ENCODE data around the gene SNED1. TPM values are rescaled to one million over a fixed set of nuclear protein-coding genes. Genes with fewer than 3 reads are reported as not detected.

Gene SNED1
- total RNA-seq, 1 experiment from 2014 or later: 2.8 TPM

DNA sequence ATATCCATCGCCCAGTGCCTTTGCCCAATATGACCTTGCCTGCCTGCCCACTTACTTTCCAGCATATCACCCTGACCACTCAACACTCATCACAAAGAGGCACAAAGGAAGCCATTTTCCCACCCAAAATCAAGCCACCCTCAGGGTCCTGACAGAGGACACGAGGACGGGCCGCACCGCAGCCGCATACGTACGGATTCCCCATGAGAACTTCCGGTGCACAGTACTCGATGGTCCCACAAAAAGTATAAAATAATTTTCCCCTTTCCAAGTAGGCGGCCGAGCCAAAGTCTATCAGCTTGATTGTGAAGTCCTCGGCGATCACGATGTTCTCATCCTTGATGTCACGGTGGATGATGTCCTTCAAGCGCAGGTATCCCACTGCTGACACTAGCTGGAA lies 113.6 kb downstream of the SNED1 start:
- H3F3A ChIP-seq (ENCODE audit: insufficient read depth, low read depth): no peaks in the 10 kb centered on the region
- H3K36me3 ChIP-seq (ENCODE audit: low read depth): no peaks in the 10 kb centered on the region
- H3K79me2 ChIP-seq (ENCODE audit: low read depth): no peaks in the 10 kb centered on the region
- no peak overlapping the region for H3K4me3 ChIP-seq
- H3K4me2 ChIP-seq: no peak overlapping the region
- no peak for TF ChIP-seq EZH2 (IDR thresholded peaks at IDR 0.05; ENCODE audit: low read depth)
- TF ChIP-seq, protein P1, sequence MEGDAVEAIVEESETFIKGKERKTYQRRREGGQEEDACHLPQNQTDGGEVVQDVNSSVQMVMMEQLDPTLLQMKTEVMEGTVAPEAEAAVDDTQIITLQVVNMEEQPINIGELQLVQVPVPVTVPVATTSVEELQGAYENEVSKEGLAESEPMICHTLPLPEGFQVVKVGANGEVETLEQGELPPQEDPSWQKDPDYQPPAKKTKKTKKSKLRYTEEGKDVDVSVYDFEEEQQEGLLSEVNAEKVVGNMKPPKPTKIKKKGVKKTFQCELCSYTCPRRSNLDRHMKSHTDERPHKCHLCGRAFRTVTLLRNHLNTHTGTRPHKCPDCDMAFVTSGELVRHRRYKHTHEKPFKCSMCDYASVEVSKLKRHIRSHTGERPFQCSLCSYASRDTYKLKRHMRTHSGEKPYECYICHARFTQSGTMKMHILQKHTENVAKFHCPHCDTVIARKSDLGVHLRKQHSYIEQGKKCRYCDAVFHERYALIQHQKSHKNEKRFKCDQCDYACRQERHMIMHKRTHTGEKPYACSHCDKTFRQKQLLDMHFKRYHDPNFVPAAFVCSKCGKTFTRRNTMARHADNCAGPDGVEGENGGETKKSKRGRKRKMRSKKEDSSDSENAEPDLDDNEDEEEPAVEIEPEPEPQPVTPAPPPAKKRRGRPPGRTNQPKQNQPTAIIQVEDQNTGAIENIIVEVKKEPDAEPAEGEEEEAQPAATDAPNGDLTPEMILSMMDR (conservative IDR thresholded peaks at IDR 0.05): no peak
- no peak overlapping the region for H2AFZ ChIP-seq
- H3K27me3 ChIP-seq (ENCODE audit: insufficient read depth, low read depth): no peaks in the 10 kb centered on the region
- no TSS peak for BruUV-seq (replicated peaks)
- no peak overlapping the region for H3K27ac ChIP-seq
- CTCF ChIA-PET: no interaction called here
- H4K20me1 ChIP-seq (ENCODE audit: insufficient read depth): no peaks in the 10 kb centered on the region
- H3K4me1 ChIP-seq (replicated peaks; ENCODE audit: insufficient read depth): no peaks in the 10 kb centered on the region
- DNase-seq: no peak
- H3K9me3 ChIP-seq (ENCODE audit: insufficient read depth, low read depth): no peaks in the 10 kb centered on the region
- H3K9me2 ChIP-seq (ENCODE audit: insufficient read depth): no peaks in the 10 kb centered on the region
- POLR2A ChIA-PET (ENCODE audit: unreplicated experiment): no interaction called here
- intact Hi-C loops (cut with micrococcal nuclease; ENCODE audit: unreplicated experiment): no loop called here

DNA sequence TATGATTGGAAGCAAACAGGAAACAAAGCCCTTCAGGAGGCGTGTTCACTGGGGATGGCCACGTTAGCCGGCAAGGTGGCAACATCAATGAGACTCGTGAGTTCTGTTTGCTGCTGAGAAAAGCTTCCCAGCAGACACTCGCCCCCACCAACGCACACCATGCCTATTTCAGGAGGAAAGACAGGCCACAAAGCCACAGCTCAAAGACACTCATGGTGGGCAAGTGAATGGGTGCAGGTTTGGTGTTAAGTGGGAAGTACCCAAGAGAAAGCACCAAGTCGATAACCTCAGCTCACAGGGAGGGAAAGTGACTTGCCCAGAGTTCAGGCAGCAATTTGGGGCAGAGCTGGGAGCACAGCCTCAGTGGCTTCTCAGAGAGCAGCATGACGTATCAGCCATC lies 114.2 kb downstream of the SNED1 start:
- Histone ChIP-seq H2AFZ (no peak overlapping the region), H3K4me3 (no peak overlapping the region), H3K79me2 (ENCODE audit: low read depth) (no peaks in the 10 kb centered on the region), H4K20me1 (ENCODE audit: insufficient read depth) (no peaks in the 10 kb centered on the region), H3F3A (ENCODE audit: insufficient read depth, low read depth) (no peaks in the 10 kb centered on the region), H3K9me3 (ENCODE audit: insufficient read depth, low read depth) (no peaks in the 10 kb centered on the region), H3K4me1 (replicated peaks; ENCODE audit: insufficient read depth) (no peaks in the 10 kb centered on the region), H3K36me3 (ENCODE audit: low read depth) (no peaks in the 10 kb centered on the region), H3K4me2 (no peak overlapping the region), H3K27ac (no peak overlapping the region), H3K9me2 (ENCODE audit: insufficient read depth) (no peaks in the 10 kb centered on the region), H3K27me3 (ENCODE audit: insufficient read depth, low read depth) (no peaks in the 10 kb centered on the region)
- ChIA-PET POLR2A (ENCODE audit: unreplicated experiment) (no interaction called here), CTCF (no interaction called here)
- BruUV-seq (replicated peaks): no TSS peak
- no peak for TF ChIP-seq EZH2 (IDR thresholded peaks at IDR 0.05; ENCODE audit: low read depth)
- TF ChIP-seq, protein P1 (conservative IDR thresholded peaks at IDR 0.05): no peak
- no peak for DNase-seq
- intact Hi-C loops (cut with micrococcal nuclease; ENCODE audit: unreplicated experiment): no loop called here

DNA sequence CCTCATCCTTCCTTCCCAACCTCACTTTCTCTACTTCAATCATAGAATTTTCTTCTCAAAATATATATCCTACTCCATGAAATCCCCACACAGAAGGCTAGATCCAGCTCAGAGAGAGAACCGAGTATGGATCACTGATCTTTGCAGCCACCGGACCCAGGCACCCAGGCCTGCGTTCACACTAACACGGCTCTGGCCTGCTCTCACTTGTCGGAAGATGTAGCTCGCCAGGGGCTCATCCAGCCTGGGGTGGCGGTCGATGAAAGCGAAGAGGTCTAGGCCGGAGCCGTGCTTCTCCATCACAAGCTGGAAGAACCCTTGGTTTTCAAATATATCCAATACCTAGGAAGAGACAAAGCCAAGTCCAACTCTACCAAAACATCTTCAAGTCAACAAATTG lies 116.4 kb downstream of the SNED1 start:
- Histone ChIP-seq H3K9me3 (ENCODE audit: insufficient read depth, low read depth) (no peaks in the 10 kb centered on the region), H3K4me2 (no peak overlapping the region), H3K27me3 (ENCODE audit: insufficient read depth, low read depth) (no peaks in the 10 kb centered on the region), H3F3A (ENCODE audit: insufficient read depth, low read depth) (no peaks in the 10 kb centered on the region), H4K20me1 (ENCODE audit: insufficient read depth) (no peaks in the 10 kb centered on the region), H2AFZ (no peak overlapping the region), H3K4me1 (replicated peaks; ENCODE audit: insufficient read depth) (no peaks in the 10 kb centered on the region), H3K27ac (no peak overlapping the region), H3K79me2 (ENCODE audit: low read depth) (no peaks in the 10 kb centered on the region), H3K9me2 (ENCODE audit: insufficient read depth) (no peaks in the 10 kb centered on the region), H3K36me3 (ENCODE audit: low read depth) (no peaks in the 10 kb centered on the region), H3K4me3 (no peak overlapping the region)
- POLR2A ChIA-PET (ENCODE audit: unreplicated experiment): no interaction called here
- intact Hi-C loops (cut with micrococcal nuclease; ENCODE audit: unreplicated experiment): no loop called here
- DNase-seq: no peak
- no TSS peak for BruUV-seq (replicated peaks)
- TF ChIP-seq, protein P1 (conservative IDR thresholded peaks at IDR 0.05): no peak
- TF ChIP-seq EZH2 (IDR thresholded peaks at IDR 0.05; ENCODE audit: low read depth): no peak
- CTCF ChIA-PET: no interaction called here

All from PC-9 (cell line).